GM12892 (cell line): ENCODE measurements around the gene PFKFB3.
A peak's percentile ranks its signal among the peaks of the same experiment; 100 is the strongest.

Source experiments
- DNase-seq: peaks from one replicate; pipeline ENCODE4 v3.0.0; 2011; ENCODE audit not compliant: insufficient read length
- FAIRE-seq: peaks from 2 replicates; lab custom pipeline; 2011; peaks lifted over from hg19 to GRCh38; lab: Jason Lieb, UNC
- POLR2A ChIP-seq: IDR thresholded peaks from 2 replicates; pipeline ENCODE4 v1.6.1; 2011; ENCODE audit warnings: low read depth, low read length, control low read depth
- POLR2AphosphoS5 ChIP-seq: IDR thresholded peaks from 2 replicates; pipeline ENCODE4 v1.6.1; 2011; ENCODE audit warnings: low read depth, low read length, control low read depth
- TAF1 ChIP-seq: IDR thresholded peaks from 2 replicates; pipeline ENCODE4 v1.6.1; 2011; ENCODE audit warnings: low read depth, mild to moderate bottlenecking, control low read depth, low read length, borderline replicate concordance

PFKFB3 gene

DNA sequence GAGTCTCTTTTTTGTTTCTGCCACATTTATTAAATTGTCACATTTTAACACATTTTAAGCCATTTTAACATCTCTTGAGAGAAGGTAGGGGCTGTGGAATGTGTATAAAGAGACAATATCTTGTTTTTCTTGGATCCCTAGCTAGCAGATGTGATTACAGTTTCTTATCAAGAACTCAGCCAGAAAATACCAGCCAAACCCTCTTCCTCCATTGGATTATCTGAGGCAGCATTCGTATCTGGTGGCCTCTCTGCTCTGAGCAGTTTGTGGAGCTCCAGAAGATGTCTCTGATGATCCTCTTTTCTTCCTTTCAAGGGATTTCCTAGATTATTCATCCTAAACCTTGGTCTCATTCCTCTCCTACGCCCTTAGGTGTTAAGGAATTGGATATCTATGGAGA is 35.3 kb upstream of the PFKFB3 start:
- TF ChIP-seq POLR2AphosphoS5 (no peak), POLR2A (no peak), TAF1 (no peak)
- FAIRE-seq (no peak), DNase-seq (no peak)

GRCh38 chr10:6168084-6168483 is 34.6 kb upstream of the PFKFB3 start:
- FAIRE-seq = no peak
- DNase-seq = no peak
- TF ChIP-seq POLR2A (peak; percentile 28; the same call in 1 of the 2 replicates), POLR2AphosphoS5 (no peak), TAF1 (no peak)

DNA sequence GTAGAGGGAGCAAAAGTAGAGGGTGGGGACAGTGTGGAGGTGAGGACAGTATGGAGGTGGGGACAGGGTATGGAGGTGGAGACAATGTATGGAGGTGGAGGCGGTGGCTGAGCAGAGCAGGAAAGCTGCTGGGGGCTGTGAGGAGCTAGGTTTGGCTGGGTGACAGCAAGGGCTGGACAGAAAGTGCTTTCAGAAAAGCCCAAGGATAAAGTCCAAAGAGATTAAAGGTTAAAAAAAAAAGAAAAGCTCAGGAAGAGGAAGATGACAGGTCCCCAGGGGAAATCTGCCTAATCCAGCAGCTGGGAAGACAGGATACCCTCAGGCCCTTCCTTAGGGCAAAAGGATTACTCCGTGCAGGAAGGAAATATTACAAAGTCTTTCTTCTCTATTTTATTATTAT is 32.1 kb upstream of the PFKFB3 start:
- DNase-seq (no peak), FAIRE-seq (no peak)
- TF ChIP-seq POLR2A (no peak), TAF1 (no peak), POLR2AphosphoS5 (no peak)

DNA sequence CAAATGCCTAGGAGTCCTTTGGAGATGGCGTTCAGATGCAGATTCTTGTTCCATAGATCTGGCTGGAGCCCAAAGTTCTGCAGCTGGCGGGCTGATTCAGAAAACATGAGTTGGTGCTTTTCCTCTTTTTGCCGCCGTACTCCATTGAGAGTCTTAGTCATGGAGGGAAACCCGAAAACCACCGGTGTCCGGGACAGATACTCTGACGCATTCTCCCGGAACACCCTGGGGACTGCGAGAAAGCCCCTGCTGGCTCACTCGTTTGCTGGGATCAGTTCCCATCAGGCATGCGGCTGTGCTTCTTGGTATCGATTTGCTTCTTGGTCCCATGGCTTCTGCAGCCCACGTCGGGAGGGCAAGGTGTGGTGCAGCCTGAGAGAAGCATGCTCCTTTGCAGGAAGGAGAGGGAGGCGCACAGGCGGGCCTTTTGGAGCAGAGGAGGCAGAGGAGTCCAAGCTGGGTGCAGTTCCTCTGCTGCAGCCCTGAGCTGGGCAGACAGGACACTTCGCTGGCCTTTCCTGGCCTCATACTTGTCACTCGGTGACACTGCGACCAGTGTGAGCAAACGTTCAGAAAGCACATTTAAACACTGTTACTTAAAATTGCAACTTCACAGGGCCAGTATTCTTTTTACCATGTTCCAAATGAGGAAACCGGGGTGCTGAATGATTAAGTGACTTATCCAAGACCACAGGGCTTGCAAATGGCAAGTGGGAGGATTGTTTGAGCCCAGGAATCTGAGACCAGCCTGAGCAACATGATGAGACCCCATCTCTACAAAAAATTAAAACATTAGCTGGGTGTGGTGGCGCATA is 30.6 kb upstream of the PFKFB3 start:
- FAIRE-seq (no peak), DNase-seq (no peak)
- TF ChIP-seq TAF1 (no peak), POLR2A (no peak), POLR2AphosphoS5 (no peak)

DNA sequence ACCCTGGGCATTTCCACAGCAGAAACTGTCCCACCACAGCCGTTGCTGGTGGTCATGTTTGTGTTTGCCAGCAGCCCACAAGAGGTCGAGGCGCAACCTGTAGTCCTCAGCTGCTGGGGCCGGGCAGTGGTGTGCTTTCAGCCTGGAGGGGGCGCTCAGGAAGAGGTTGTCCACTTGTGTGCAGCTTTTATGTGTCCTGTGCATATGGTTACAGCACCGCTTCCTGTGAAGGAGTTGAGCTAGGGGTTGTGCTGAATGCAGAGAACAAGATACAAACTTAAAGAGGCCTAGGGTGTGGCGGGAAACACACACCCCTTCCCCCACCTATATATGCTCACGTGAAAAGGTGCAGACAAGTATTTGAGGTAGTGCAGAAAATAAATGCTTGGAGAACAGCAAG is 29.5 kb upstream of the PFKFB3 start:
- FAIRE-seq = no peak
- no peak for DNase-seq
- TF ChIP-seq POLR2A = no peak
- no peak for TF ChIP-seq TAF1
- TF ChIP-seq POLR2AphosphoS5 = no peak

DNA sequence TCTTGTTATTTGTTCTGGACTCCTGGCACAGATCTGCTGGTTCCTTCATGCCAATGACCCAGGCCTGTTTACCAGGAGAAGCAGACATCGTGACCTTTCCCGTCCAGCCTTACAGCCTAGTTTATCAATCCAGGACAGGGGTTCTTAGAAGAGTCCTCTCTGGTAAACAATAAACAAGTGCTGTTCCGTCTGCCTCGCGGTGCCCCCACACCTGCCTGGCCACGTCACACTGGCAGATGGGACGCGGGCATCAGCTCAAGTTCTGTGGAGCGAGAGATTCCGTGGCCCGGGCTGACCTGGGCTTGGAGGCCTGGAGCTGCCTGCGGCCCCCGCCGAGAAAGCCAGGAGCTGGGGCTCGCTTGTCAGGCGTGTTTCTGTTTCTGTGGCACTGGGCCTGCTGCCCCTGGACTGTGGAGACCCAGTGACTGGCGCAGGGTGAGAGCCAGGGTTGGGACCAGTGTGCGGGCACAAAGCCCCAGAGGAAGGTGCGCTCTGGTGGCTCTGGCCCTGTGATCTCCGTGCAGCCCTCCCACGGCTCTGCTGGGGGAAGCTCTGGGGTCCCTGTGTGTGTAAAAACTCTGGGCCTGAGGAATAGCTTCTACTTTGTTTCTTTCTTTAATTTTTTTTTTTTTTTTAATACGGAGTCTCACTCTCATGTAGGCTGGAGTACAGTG is 28.4 kb upstream of the PFKFB3 start:
- no peak for FAIRE-seq
- TF ChIP-seq TAF1 = no peak
- TF ChIP-seq POLR2AphosphoS5 = no peak
- no peak for TF ChIP-seq POLR2A
- no peak for DNase-seq

- no peak for DNase-seq
- FAIRE-seq = no peak
- TF ChIP-seq POLR2A (no peak), POLR2AphosphoS5 (no peak), TAF1 (no peak)
Measured at GRCh38 chr10:6175329-6176055, 27.2 kb upstream of the PFKFB3 start.

- DNase-seq (no peak), FAIRE-seq (no peak)
- TF ChIP-seq POLR2AphosphoS5 (no peak), POLR2A (no peak), TAF1 (no peak)
Measured at GRCh38 chr10:6176691-6177231, 26.0 kb upstream of the PFKFB3 start.

DNA sequence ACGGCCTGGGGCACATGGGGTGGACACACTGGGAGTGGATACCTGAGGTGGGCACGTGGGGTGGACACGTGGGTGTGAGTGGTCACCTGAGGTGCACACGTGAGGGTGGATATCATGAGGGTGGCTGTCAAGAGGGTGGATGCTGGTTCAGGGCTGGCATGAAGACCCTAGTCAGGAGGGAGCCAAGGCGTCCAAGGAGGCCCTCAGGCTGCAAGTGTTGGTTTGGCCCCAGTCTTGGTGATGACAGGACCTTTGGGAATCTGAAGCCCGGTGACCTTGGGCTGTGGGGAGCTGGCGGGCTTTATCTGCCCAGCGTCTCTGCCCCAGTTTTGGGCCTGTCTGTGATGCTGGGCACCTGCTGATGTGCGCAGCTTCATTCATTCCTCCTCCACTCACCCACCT is 24.9 kb upstream of the PFKFB3 start:
- DNase-seq (no peak), FAIRE-seq (no peak)
- TF ChIP-seq TAF1 (no peak), POLR2A (no peak)

GRCh38 chr10:6178581-6178980 is 24.2 kb upstream of the PFKFB3 start:
- no peak for DNase-seq
- TF ChIP-seq POLR2AphosphoS5 (no peak), TAF1 (no peak), POLR2A (no peak)
- no peak for FAIRE-seq

DNA sequence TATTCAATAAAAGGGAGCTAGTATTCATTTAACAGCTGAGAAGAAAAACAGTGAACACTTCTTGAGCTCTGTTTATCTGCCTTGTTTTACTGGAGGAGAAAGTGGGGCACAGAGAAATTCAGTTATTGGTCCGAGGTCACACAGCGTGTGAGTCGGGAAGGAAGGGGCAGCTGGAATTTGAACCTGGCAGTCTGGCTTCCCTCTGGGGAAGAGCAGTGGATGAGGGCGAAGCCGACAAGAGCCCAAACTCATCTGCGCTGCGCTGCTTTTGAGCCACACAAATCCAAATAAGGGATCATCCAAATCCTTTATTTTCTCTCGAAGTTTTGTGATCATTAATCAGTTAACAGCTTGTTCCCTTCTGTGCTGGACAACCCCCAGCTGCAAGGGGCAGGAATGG is 23.7 kb upstream of the PFKFB3 start:
- no peak for TF ChIP-seq TAF1
- no peak for TF ChIP-seq POLR2A
- TF ChIP-seq POLR2AphosphoS5 = no peak
- FAIRE-seq (no peak), DNase-seq (no peak)
